Fibroblast of villous mesenchyme (primary cell): Measurements from ENCODE around the gene AKR1C1. TPM values are rescaled to one million over a fixed set of nuclear protein-coding genes. Genes with fewer than 3 reads are reported as not detected.
"Not testable (repeated sequence)": the region's sequence is repeated elsewhere in the genome, so short reads cannot be mapped to it uniquely, and the experiment has no call there.

Experiments used
- DNase-seq: peaks from one replicate; pipeline ENCODE4 v3.0.0-alpha.2; 2010; ENCODE audit warnings: low read depth
- H3K4me3 ChIP-seq: 2 replicates; pipeline ENCODE4 v1.5.1; 2011; ENCODE audit warnings: low read depth, mild to moderate bottlenecking, low read length
- total RNA-seq: library from RNA; depleted of rRNA; stranded (reverse); fragments of >200 nt; gene quantifications from 2 replicates; pipeline ENCODE4 v1.2.3, GENCODE V29; 2012
- TF ChIP-seq, protein P1 (sequence below): IDR thresholded peaks from 2 replicates; pipeline ENCODE4 v1.5.1; 2012; ENCODE audit warnings: low read depth, mild to moderate bottlenecking, low read length; ENCODE audit not compliant: insufficient read depth

The AKR1C1 gene
- total RNA-seq, 1 donor, result 6.0 TPM

DNA sequence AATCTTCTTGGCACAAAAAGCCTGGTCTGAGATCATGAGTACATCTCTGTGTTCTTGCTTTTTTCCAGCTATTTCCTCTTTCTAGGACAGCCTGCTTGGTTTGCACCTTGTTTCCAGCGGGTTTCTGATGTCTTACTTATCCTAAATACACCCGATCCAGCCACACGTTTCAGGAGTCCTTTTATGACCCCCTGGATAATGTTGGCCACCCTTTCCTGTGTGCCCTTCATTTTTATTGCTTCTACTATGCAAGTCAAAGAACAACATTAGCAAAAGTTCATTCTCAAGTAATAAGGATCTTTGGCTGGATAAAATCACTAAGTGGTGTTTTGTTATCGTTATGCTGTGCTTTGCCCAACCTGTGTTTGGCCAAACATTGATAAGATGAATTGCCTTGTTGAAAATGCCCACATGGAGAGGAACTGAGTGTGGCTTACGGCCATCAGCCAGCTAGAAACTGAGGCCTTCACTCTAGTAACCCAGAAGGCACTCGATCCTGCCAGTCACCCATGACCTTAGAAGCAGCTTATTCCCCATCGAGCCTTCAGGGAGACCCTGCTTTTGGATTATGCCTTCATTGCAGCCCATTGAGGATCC lies 28.7 kb upstream of the AKR1C1 start:
- TF ChIP-seq, protein P1, sequence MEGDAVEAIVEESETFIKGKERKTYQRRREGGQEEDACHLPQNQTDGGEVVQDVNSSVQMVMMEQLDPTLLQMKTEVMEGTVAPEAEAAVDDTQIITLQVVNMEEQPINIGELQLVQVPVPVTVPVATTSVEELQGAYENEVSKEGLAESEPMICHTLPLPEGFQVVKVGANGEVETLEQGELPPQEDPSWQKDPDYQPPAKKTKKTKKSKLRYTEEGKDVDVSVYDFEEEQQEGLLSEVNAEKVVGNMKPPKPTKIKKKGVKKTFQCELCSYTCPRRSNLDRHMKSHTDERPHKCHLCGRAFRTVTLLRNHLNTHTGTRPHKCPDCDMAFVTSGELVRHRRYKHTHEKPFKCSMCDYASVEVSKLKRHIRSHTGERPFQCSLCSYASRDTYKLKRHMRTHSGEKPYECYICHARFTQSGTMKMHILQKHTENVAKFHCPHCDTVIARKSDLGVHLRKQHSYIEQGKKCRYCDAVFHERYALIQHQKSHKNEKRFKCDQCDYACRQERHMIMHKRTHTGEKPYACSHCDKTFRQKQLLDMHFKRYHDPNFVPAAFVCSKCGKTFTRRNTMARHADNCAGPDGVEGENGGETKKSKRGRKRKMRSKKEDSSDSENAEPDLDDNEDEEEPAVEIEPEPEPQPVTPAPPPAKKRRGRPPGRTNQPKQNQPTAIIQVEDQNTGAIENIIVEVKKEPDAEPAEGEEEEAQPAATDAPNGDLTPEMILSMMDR, result no peak
- H3K4me3 ChIP-seq, result no peak overlapping the region

DNA sequence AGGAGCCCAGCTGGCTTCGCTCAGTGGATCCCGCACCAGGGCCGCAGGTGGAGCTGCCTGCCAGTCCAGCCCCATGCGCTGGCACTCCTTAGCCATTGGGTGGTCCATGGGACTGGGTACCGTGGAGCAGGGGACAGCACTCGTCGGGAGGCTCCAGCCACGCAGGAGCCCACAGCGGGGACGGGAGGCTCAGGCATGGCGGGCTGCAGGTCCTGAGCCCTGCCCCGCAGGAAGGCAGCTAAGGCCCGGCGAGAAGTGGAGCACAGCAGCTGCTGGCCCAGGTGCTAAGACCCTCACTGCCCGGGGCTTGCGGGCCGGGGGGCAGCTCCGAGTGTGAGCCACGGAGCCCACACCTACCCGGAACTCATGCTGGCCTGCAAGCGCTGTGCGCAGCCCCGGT lies 25.9 kb upstream of the AKR1C1 start:
- no peak for DNase-seq
- TF ChIP-seq, protein P1, result no peak
- H3K4me3 ChIP-seq, result no peak overlapping the region

More for the DNA sequence above, 28.7 kb upstream of the AKR1C1 start:
- no peak for DNase-seq

DNA sequence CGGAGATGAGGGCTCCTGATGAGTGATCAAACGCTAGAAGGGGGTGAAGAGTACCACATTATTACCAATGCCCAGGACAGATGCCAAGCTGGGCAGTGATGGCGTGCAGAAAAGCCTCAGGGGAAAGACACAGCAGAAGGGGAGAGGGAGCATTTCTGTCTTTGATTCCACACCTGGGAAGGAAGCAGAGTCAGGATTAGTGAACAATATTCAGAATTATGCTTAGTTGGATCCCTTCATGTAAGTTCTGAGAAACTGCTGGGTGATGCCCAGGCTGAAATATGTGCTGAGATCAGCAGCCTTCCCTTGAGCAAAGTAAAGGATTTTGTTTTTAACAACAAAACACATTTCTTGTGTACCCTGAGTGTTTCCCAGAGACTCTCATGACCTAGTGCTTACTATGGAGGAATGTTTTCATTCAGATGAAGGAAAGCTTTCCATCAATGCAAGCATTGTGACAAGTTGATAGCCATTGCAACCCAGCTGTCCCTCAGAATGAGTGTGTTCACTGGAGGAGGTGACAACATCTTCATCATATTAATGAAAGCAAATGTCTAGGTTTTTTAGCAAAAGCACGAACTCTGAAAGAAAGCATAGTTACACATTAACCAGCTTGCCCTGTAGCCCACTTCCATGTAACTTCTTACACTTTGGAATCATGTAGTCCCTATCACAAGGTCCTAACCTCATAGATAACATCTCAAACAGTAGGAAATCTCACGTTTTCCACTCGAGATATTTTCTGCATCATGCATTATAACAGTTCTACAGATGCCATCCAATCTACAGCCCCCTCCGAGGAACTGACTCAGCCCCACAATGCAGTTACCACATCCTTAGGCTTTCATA lies 23.8 kb upstream of the AKR1C1 start:
- no peak for DNase-seq
- no peak overlapping the region for H3K4me3 ChIP-seq
- TF ChIP-seq, protein P1, result no peak

DNA sequence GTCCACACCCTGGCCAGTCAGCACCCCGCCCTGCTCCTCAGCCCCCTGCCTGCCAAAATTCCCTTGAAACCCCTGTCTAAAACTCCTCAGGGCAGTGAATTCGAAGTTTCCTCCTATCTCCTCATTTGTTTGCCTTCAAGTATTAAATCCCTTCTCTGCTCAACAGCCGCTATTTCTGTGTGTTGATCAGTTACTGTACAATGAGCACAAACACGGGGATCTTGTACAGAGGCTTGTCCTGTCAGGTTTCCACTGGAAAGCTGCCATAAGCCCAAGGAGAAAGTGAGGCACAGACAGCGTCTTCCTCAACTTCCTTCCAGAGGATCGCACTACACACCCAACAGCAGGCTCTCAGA lies 23.2 kb upstream of the AKR1C1 start:
- DNase-seq, H3K4me3 ChIP-seq: not testable (repeated sequence)

DNA sequence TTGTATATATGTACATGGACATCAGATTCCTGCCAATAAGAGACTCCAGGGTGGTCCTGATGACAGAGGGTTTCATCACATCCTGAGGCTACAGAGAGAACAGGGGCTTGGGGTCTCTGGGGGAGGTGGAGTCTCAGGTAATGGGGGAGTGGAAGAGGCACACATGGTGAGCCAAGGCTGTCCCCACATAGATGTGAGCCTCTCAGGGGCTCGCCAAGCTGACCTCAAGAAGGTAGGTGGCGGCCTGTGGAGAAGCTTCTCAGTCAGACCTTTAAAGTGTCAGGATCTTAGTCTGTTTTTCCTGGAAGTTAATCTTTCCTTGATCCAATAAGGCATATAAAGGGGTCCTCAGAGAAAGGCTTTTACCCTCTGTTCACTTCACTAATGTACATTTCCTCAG lies 22.3 kb upstream of the AKR1C1 start:
- not testable (repeated sequence) for DNase-seq, H3K4me3 ChIP-seq

DNA sequence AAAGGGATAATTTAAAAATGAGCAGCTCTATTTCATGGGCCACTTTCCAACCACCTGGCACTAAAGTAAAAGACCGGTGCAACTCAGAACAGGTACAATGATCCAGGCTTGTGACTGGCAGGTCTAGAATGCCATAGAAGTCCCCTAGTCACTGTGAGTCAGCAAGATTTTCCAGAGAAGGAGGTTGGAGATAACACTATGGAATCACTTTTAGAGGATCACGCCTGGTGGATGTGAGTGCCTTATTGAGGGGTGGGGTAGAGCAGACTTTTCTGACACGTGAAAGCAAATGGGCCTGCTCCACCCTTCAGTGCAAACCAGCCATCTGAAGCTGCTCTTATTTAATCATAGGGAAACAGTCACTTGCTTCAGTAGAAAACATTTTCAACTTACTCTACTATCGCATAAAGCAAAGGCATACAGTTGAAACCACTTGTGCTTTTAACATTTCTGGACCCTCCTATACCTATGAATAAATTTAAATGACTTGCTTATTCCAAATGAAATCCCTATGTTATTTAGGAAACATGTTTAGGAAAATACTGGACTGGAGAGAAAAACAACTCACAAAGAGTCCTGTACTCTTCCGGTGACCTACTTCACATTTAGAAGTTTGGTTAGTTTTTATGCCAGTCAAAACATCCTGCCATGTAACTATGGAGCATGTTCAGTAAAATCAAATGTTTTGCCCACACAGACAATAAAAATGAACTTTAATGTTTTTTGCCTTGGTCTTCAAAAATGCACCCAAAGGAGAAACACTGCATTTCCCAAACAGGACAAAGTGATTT lies 21.5 kb upstream of the AKR1C1 start:
- TF ChIP-seq, protein P1, result no peak
- no peak overlapping the region for H3K4me3 ChIP-seq
- DNase-seq, result no peak

DNA sequence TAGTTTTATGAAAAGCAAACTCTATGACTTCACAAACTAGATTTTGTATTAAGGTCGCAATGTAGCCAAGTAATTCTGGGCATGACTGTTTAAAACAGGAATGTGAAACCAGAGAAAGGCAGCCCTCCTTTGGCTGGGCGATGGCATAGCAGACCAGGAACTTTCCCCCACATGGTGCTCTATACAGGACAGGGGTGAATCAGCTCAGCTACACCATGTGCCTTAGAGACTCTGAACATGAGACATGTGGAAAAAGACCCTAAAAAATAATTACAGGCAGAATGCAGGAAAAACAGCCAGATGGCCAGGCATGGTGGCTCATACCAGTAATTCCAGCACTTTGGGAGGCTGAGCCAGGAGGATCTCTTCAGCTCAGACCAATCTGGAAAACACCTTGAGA lies 20.3 kb upstream of the AKR1C1 start:
- peak; percentile 40 for DNase-seq
- not testable (repeated sequence) for H3K4me3 ChIP-seq

DNA sequence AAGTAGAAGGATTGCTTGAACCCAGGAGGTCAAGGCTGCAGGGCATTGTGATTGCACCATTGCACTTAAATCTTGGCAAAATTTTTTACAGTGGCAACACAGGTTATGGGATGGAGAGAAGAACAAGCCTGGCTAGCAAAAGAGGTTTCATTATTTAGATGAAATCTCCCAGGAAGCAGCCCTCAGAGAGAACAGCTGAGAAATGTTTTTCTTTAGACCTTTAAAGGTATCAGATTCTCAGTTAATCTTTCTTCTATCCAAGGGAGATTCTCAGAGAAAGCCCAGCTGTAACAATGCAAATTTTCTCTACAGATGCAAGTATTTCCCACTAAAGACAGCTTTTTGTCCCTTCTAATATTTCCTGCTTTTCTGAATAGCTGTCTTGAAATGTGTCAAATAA lies 19.8 kb upstream of the AKR1C1 start:
- not testable (repeated sequence) for DNase-seq, H3K4me3 ChIP-seq
